Measurements from ENCODE around the gene LTB.

The LTB gene

DNA sequence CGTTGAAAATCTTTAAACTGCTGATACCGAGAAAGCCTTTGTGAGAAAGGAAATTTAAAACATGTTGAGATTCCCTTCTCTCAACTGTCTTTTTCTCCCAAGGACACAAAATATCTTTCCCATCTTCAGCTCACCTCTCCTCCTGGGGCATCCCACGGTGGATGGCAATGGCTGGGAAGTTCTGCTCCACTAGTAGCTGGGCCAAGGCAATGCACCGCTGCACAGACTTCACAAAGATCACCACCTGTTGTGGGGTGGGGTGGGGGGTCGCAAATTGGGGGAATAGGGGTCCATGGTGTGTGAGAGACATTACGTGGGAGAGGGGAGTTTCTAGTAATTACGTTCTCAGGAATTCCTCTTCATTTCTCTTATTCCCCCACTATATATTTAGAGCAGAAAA, 51.1 kb downstream of the LTB start:
- DNase-seq (ENCODE audit: low read depth in 2 of 2), result no peak

- no peak for DNase-seq (ENCODE audit: low read depth in 2 of 2)
Observed at GRCh38 chr6:31530659-31531058, 51.6 kb downstream of the LTB start.

Data from stimulated activated CD8-positive, alpha-beta memory T cell treated with anti-CD3 and anti-CD28 coated beads, Interleukin-2, amount 100 ng/mL, for 1 hour (primary cell).